ENCODE measurements around the gene OR1N2. TPM values are rescaled to one million over a fixed set of nuclear protein-coding genes. Genes with fewer than 3 reads are reported as not detected.
"Not testable (repeated sequence)": the region's sequence is repeated elsewhere in the genome, so short reads cannot be mapped to it uniquely, and the experiment has no call there.

OR1N2 gene
- not detected in 2 replicates for total RNA-seq

- DNase-seq (ENCODE audit: extremely low read depth, low read depth, low spot score): no peak
Observed at GRCh38 chr9:122552812-122553211, at the start of gene OR1N2. TSS of gene OR1N2 (plus strand) at chr9:122553112. CDS start at chr9:122553212, 100 bp downstream.

GRCh38 chr9:122506964-122507363 lies 45.9 kb upstream of the OR1N2 start:
- DNase-seq (ENCODE audit: extremely low read depth, low read depth, low spot score): no peak

GRCh38 chr9:122510502-122510901 lies 42.4 kb upstream of the OR1N2 start, which contains the start of gene OR1J2:
TSS of gene OR1J2 (plus strand) at chr9:122510802. CDS start at chr9:122510802, 0 bp downstream.
- DNase-seq (ENCODE audit: extremely low read depth, low read depth, low spot score): no peak

GRCh38 chr9:122518226-122518625 lies 34.7 kb upstream of the OR1N2 start:
- no peak for DNase-seq (ENCODE audit: extremely low read depth, low read depth, low spot score)

GRCh38 chr9:122518841-122519240 lies 34.1 kb upstream of the OR1N2 start, which contains the start of gene OR1J4:
TSS of gene OR1J4 (plus strand) at chr9:122519141. CDS start at chr9:122519141, 0 bp downstream.
- no peak for DNase-seq (ENCODE audit: extremely low read depth, low read depth, low spot score)

- DNase-seq (ENCODE audit: extremely low read depth, low read depth, low spot score): no peak
Observed at GRCh38 chr9:122519376-122519775, 33.5 kb upstream of the OR1N2 start.

GRCh38 chr9:122526602-122527001 lies 26.3 kb upstream of the OR1N2 start:
- DNase-seq (ENCODE audit: extremely low read depth, low read depth, low spot score): no peak

- DNase-seq (ENCODE audit: extremely low read depth, low read depth, low spot score): no peak
Observed at GRCh38 chr9:122527193-122527592, 25.7 kb upstream of the OR1N2 start, which contains the start of gene OR1N1. TSS of gene OR1N1 (minus strand) at chr9:122527293. CDS start at chr9:122527293, 0 bp downstream.

- not testable (repeated sequence) for DNase-seq (ENCODE audit: extremely low read depth, low read depth, low spot score)
Observed at GRCh38 chr9:122531157-122531556, 21.8 kb upstream of the OR1N2 start.

GRCh38 chr9:122536134-122536533 lies 16.8 kb upstream of the OR1N2 start:
- no peak for DNase-seq (ENCODE audit: extremely low read depth, low read depth, low spot score)

GRCh38 chr9:122537066-122537465 lies 15.8 kb upstream of the OR1N2 start:
- not testable (repeated sequence) for DNase-seq (ENCODE audit: extremely low read depth, low read depth, low spot score)

GRCh38 chr9:122538757-122539156 lies 14.2 kb upstream of the OR1N2 start:
- no peak for DNase-seq (ENCODE audit: extremely low read depth, low read depth, low spot score)

- no peak for DNase-seq (ENCODE audit: extremely low read depth, low read depth, low spot score)
Observed at GRCh38 chr9:122546196-122546595, 6.7 kb upstream of the OR1N2 start.

- no peak for DNase-seq (ENCODE audit: extremely low read depth, low read depth, low spot score)
Observed at GRCh38 chr9:122551371-122551770, 1.5 kb upstream of the OR1N2 start.

- DNase-seq (ENCODE audit: extremely low read depth, low read depth, low spot score): no peak
Observed at GRCh38 chr9:122561446-122561845, 8.5 kb downstream of the OR1N2 start.

GRCh38 chr9:122562134-122562760 lies 9.3 kb downstream of the OR1N2 start:
- no peak for DNase-seq (ENCODE audit: extremely low read depth, low read depth, low spot score)

- no peak for DNase-seq (ENCODE audit: extremely low read depth, low read depth, low spot score)
Observed at GRCh38 chr9:122567901-122568300, 15.0 kb downstream of the OR1N2 start.

GRCh38 chr9:122572456-122572855 lies 19.5 kb downstream of the OR1N2 start:
- no peak for DNase-seq (ENCODE audit: extremely low read depth, low read depth, low spot score)

GRCh38 chr9:122579874-122580273 lies 27.0 kb downstream of the OR1N2 start:
- no peak for DNase-seq (ENCODE audit: extremely low read depth, low read depth, low spot score)

- peak; percentile 5 for DNase-seq (ENCODE audit: extremely low read depth, low read depth, low spot score)
Observed at GRCh38 chr9:122580360-122580759, 27.4 kb downstream of the OR1N2 start.

- not testable (repeated sequence) for DNase-seq (ENCODE audit: extremely low read depth, low read depth, low spot score)
Observed at GRCh38 chr9:122583284-122583683, 30.4 kb downstream of the OR1N2 start, which contains the start of gene OR1L8. TSS of gene OR1L8 (minus strand) at chr9:122583384. CDS start at chr9:122568477, 14,907 bp downstream.

Measured in glomerular endothelial cell (primary cell).